HG03520 (cell line): Measurements from ENCODE around the gene DYNLT5.
"Not testable (repeated sequence)": the region's sequence is repeated elsewhere in the genome, so short reads cannot be mapped to it uniquely, and the experiment has no call there.

ENCODE experiments used
- ATAC-seq: cut with Tn5 transposase; IDR thresholded peaks from one replicate; pipeline ENCODE4 v1.9.1; 2021; ENCODE audit warnings: mild to moderate bottlenecking, moderate library complexity; ENCODE audit not compliant: unreplicated experiment

Gene DYNLT5

DNA sequence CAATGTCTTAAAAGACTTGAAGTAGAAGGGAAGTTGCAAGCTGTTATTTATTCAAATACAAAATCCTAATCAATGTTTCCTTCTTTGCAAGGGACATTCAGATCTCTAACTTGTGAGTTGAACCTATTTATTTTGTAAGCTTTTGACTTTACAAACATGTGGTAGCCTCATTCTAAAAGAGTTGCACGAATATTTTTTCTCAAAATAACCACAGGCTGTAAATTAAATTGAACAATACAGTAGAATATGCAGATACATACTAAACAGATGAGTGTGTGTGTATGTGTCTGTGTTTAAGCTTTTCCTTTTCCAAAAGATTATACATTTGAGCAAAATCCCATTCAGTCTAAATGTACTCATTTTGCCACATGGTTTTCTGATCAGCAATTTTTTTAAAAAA lies 4.8 kb upstream of the DYNLT5 start:
- no peak for ATAC-seq

DNA sequence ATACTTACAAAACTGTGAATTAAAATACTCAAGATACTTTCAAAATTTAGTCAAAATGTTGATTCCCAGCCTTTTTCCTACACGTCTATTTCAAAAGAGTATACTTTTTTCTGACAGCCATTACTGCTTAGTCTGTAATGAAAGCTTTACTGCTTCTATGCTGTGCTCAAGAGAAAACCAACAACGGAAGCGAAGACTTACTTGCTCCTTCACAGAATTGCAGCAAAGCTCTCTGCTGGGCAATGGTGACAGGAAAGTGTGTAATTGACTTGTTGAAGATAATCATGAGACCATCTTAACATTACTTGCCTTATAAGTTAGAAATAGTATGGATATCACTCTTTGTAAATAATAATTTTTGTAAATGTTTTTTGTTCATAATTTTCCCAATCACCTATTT lies 1.7 kb upstream of the DYNLT5 start:
- no peak for ATAC-seq

DNA sequence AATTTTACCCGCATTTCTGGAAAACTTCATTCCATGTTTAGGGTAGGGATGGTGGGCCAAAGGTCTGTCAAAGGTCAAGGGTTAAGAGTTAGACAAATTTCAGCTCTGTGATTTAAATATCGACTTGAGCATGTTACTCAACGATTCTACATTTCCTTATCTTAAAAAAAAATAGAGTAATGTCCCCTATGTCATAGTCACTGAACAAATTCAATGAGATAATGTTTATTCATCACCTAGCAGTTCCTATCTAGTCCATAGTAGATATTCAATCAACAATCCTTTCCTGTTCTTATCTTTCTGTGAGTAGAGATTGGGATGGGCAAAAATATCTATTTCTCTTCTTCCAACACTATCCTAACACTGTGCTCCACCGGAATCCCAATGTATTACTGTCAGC lies 1.1 kb upstream of the DYNLT5 start:
- ATAC-seq: no peak

DNA sequence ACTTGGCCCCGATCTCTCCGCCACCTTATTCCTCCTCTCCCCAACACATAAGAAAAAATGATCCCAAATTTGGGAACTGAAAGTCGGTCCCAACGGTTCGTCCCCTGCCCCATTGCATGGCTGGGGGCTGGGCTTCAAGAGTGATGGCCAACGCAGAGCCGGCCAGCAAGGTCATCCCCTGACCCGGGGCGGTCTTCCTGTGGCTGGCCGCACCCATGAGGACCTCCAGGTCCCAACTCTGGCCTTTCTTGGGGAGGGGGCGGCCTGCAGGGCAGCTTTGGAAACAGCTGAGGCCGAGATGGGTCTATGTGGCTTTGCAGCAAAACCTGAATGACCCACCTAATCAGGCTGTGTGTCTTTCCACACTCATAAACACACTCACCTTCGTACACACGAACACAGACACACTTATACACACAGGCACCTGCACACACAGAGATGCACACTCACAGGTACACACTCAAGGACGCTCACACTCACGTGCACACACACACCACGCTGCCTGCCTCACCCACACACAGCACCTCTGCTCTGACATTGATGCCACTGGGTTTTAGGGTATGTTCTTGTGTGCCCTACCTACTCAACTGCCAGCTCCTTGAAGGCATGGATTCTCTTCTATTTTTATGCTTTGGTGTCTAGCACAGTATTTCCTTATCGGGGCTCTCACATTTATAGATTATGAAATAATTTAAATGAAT lies 562 bp downstream of the DYNLT5 start:
- no peak for ATAC-seq

DNA sequence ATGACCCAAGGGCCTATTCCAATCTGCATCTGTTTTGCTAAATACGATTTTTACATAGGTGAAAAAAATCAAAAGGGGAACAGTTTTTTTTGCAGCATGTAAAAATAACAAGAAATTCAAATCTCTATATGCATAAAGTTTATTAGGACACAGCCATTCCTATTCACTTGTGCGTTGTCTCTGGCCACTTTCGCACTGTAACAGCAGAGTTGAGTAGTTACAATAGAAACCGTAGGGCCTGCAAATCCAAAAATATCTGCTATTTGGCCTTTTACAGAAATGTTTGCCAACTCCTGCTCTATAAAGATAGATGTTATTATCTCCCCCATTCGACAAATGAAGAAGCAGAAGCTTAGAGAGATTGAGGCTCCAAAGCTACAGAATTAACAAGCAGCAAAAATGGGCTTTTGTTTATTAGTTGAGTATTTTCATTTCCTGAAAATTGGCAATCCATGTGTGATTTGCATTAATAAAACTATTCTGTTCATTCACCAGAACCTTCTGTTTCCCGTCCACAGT lies 5.5 kb downstream of the DYNLT5 start:
- ATAC-seq: peak; percentile 21

DNA sequence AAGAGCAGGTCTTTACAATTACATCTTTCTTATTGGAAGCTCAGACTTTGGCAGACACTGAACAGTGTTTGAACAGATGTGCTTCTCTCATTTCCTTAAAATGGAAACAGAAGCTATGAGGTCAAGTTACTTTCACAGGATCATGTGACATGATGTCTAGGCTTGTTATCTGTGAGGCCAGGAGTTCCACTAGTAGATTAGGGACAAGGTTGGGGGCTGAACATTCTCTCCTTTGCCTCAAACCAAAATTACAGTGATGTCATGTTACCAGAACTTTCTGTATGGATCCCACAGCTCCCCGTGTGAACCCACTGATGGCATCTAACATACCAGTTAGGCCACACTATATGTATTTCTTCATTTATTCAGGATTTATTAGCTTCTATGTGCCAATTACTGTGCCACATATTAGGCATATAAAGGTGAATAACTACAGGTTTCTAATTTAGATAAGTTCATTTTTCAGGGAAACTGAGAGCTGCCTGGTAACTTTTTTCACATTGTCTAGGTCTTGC lies 6.0 kb downstream of the DYNLT5 start:
- peak; percentile 100 for ATAC-seq

DNA sequence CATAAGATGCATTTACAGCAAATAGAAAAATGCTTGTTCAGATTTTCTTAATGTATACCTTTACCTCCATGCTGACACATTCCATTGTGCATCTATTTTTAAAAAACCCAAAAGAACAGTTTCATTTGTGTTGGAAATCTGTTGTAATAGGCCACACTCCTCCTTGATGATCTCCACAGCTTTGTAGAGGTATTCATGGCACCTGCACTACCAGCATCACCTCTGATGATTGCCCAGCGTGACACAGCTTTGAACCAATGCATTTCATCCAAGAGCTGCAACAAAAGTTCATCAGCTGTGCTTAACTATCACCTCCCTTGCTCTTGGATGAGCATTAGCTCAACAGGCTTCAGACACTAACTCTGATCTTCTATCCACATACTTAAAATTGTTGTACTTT lies 8.2 kb downstream of the DYNLT5 start:
- no peak for ATAC-seq

DNA sequence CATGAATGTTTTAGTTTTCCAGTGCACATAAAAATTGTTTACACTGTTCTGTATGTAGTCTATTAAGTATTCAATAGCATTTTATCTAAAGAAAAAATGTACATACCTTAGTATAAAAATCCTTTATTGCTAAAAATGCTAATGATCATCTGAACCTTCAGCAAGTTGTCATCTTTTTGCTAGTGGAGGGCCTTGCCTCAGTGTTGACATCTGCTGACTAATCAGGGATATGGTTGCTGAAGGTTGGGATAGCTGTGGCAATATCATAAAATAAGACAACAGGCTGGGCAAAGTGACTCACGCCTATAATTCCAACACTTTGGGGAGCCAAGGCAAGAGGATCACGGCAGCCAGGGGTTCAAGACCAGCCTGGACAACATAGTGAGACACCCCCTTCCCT lies 9.0 kb downstream of the DYNLT5 start:
- no peak for ATAC-seq

DNA sequence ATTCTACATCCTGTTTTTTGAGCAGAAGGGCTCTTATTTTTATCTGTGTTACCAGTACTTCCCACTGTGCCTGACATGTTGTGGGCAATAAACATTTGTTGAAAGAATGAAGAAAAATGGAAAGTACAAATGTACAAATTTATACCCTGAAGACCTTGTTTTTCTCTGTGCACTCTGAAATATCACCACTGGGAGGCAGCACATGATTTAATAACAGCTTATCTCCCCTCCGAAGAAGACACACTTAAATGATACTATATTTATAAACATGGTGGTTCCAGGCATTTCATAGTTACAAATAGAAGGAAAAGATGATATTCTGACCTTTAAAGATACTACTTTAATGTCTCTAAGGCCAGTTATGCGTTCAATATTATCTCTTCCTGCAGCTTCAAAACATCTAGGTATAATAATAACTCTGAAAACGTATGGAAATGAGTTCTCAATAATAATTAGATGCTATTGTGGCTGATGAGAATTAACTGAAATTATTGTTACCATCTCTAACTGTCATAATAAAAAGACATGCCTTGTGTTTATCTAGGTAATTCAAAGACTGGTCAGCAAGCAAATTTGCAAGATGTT lies 12.8 kb downstream of the DYNLT5 start:
- peak; percentile 71 for ATAC-seq

DNA sequence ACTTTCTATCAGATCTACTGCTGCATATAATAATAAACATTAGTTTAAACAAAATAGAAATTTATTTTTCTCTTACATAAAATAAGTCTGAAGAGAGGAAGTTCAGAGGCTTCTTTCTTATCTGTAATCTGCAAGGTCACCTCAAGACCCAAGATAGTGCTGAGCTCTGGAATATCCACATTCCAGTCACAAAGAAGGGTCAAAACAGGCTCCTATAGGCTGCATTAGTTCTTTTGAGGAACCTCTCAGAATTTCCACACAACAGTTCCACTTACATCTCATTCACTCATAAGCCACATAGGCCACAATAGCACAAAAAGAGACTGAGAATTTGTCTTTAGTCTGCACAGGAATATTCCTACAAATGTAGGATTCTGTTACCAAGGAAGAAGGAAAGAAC lies 15.4 kb downstream of the DYNLT5 start:
- ATAC-seq: no peak

DNA sequence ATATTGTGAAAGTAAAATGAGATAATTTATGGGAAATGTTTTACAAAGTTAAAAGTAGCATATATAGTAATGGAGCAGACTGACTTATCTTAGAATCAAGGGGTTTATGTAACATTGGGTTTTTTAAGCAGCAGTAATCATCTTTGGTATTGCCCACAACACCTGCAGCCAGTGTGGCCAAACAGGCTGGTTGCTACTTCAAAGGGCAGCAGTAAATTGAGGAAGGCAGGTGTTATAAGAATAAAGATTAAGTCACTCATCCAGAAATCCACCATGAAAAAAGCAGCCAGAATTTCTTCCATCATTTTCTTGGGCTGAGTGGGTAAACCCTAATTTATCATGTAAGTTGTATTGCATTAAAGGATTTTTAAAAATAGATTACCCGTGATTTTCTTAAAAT lies 16.7 kb downstream of the DYNLT5 start:
- no peak for ATAC-seq

DNA sequence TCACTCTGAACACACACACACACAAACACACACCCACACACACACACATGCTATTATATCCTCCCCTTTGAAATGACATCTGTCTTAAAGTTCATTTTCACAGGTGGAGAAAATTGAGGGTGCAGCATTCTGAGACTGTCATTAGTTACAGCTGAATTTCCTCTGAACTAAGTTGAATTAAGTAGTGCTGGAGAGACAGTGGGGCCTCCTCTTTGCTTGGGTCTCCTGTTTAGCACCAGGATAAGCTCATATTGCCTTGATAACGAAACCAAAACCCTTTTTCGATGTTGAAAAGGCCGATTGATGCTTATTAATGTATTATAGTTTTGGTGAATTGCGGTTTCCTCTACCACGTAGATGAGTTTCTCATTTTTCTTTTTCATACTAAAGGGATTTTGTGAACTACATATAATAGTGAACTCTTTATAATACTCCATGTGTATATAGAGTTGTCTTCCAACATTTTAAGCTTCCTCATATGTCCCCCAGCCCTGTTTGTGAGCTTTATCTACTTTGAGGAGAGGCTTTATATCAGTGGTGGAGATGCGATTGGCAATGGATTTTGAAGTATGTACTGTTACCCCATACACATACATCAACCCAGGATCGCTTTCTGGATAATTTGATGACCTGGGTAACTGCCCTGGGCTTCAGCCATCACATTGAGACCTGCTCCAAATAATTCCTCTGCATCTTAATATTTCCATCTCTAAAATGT lies 17.4 kb downstream of the DYNLT5 start:
- no peak for ATAC-seq

DNA sequence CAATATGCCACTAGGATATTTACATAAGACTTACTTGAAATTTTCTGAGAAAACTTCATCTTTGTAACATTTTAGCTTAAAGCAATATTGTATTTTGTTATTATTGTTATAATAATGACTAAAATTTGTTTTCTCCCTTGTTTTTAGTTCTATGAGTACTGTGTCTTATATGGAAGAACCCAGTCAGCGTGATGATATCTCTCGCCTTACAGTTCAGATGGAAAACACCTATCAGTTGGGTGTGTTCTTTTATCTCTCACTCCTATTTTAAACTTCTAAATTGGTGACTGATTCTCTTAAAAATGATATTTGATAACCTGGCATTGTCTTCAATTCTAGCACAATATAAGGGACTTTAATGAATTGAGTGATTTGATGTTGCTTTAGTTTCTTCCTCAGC lies 18.0 kb downstream of the DYNLT5 start:
- ATAC-seq: no peak

DNA sequence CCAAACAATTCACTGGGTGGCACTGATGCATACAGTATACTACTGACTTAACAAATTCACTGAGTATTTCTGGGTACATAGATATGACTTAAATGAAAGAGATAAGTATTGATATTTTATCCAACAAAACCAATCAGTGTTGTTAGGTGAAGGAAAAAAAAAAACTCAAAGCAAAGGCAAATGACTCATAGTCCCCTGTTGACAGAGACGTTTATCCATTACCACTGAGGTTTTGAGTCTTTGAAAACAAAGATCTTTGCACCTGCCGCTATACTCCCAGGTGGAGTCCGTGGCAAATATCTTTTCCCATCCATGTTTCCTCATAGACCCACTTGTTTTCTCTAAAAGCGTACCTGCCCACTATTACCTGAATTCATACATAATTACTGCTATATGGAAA lies 18.4 kb downstream of the DYNLT5 start:
- no peak for ATAC-seq

DNA sequence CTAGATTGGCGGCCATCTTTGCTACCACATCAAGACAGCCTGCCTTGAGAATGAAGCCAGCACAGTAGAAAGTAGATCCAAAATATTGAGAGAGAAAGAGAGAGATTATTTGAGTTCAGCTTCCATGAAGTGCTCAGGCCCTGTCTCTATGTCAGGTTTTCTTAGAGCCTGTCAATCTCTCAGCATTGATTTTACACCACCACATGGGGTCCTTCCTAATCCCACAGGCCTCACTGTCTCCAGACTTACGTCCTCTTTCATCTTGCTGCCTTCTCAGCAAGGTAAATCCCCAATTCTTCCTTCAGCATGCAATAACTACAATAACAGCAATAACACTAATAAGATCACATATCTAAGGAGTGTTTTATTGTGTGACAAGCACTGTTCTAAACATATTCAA lies 21.0 kb downstream of the DYNLT5 start:
- ATAC-seq: no peak

DNA sequence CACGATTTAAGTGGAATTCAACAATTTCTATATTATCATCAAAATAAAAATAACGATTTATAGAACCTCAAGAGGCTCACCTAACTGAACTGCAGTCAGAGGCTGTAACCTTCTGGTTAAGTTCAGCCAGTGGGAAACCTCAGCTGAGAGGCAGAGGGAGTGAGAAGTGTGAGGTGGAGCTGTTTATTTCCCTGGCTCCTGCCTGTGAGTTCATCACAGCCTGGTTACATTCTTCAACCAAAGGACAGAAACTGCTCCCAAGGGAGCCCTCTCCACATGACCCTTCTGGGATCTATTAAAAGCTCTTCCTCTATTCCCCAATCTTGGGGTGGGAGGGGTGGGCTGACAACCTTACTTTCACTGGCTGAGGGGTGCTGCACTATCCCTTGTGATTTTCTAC lies 22.2 kb downstream of the DYNLT5 start:
- no peak for ATAC-seq

DNA sequence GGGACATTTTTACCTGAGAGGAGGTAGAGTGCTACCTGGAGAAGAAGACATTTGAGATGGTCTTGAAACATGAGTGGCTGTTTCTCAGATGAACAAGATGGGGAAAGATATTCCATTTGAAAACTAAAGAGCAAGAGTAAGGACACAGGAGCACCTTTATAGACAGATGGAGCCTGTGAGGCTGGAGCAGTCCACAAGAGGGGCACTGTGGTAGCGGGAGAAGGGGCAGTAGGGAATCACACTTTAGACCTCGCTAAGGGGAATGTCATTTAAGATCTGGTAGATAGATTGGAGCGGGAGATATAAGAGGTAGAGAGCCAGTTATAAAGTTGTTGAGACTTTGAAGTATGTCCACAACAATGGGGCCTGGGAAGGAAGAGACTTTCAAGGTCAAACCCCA lies 23.4 kb downstream of the DYNLT5 start:
- no peak for ATAC-seq

DNA sequence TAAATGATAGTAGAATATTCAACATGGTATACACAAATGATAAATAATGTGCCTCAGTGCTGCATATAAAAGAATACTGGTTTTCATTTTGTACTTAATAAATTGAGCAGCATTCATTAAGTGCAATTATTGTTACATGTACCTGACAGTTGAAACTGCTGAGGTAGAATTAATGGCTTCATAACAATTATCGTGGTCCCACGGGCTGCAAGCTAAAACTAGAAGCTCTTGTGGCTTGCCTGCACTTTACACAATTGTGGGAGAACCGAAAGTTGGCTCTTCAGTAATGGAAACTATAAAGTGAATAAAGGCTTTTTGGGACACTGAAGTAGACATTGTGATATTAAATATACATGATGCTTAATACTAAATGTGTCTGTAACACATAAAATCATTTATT lies 25.6 kb downstream of the DYNLT5 start:
- no peak for ATAC-seq

DNA sequence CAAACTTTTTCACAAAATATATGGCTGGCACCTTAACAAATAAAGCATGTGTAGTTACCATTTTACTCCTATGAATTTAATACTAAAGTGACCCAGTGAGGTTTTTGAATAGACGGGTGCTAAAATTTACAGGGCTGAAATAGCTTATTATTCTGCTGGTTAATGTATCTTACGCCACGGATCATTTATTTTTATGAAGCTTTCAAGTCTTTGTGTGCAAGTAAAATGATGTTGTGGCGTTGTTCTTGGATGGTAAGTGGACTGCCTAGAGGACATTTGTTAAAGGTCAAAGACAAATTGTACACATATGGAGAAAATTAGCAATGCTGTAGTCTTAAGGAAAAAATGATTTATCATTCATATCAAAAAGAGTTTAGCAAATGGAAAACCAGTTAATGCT lies 26.0 kb downstream of the DYNLT5 start:
- no peak for ATAC-seq

DNA sequence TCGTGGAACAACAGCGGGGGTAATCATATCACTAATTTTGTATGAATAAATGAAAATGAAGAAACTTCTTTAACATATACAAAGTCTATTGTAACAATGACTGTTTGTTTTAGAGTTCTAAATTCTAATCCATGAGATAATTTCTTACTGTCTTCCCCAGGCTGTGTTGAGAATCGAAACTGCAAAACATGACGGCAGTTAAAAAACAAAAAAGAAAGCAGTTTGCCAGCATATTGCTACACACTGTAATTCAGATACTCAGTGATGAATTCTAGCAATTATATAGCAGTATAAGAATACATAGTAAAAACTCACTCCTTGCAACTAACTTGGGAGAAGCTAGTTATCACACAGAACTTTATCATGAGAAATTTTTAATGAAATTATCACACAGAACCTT lies 26.7 kb downstream of the DYNLT5 start:
- ATAC-seq: no peak

DNA sequence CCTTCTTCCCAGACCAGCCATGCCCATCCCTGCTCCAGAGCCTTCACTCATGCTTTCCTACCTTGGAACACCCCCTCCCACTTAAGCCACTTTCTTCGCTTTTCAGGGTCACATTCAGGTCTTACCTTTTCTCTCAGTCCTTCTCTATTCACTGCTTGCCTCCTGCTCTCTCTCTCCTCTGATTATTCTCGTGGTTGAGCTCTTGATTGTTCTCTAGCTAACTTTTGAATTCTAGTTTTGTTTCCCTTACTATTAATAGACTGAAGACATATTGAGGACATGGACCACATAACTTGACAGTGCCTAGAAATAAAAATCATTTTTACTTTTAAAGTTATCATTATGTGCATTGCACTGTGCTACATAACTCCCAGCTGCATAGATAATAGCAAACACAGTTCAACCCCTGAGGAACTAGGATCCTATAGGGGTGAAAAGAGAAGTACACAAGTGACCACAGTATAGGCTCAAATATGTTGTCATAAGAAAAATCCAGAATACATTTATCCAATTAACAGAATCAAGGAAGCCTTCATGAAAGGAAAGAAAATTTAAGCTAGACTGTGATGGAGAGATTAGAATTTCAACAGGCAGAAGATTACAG lies 27.3 kb downstream of the DYNLT5 start:
- no peak for ATAC-seq

DNA sequence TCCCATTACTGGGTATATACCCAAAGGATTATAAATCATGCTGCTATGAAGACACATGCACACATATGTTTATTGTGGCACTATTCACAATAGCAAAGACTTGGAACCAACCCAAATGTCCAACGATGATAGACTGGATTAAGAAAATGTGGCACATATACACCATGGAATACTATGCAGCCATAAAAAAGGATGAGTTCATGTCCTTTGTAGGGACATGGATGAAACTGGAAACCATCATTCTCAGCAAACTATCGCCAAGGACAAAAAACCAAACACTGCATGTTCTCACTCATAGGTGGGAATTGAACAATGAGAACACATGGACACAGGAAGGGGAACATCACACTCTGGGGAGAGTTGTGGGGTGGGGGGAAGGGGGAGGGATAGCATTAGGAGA lies 33.5 kb downstream of the DYNLT5 start:
- not testable (repeated sequence) for ATAC-seq
